Smooth muscle cell (in vitro differentiated cells): ENCODE results near the gene PALLD. TPM values are rescaled to one million over a fixed set of nuclear protein-coding genes. Genes with fewer than 3 reads are reported as not detected.
"Not testable (repeated sequence)": the region's sequence is repeated elsewhere in the genome, so short reads cannot be mapped to it uniquely, and the experiment has no call there.

ENCODE experiments used
- DNase-seq: peaks from one replicate; lab custom pipeline; 2025; ENCODE audit not compliant: unreplicated experiment; lab: John Stamatoyannopoulos, UW
- H2AFZ ChIP-seq: fragments of 200-600 bp; sonication (generic); 2 replicates; pipeline ENCODE4 v1.6.0; 2016; ENCODE audit warnings: antibody characterized with exemption, low read depth, mild to moderate bottlenecking
- H3F3A ChIP-seq: fragments of 200-600 bp; sonication (generic); 2 replicates; pipeline ENCODE4 v1.6.0; 2017; ENCODE audit warnings: antibody characterized with exemption, low read depth
- H3K27ac ChIP-seq: fragments of 200-600 bp; sonication (generic); 2 replicates; pipeline ENCODE4 v1.5.1; 2016; ENCODE audit warnings: low read depth, mild to moderate bottlenecking
- H3K27me3 ChIP-seq: fragments of 200-600 bp; sonication (generic); 2 replicates; pipeline ENCODE4 v1.6.1; 2016; ENCODE audit warnings: low read depth, mild to moderate bottlenecking
- H3K36me3 ChIP-seq: fragments of 200-600 bp; sonication (generic); 2 replicates; pipeline ENCODE4 v1.5.1; 2016; ENCODE audit warnings: low read depth
- H3K4me1 ChIP-seq: fragments of 200-600 bp; sonication (generic); 2 replicates; pipeline ENCODE4 v1.5.1; 2016; ENCODE audit warnings: low read depth
- H3K4me2 ChIP-seq: fragments of 200-600 bp; sonication (generic); 2 replicates; pipeline ENCODE4 v1.6.0; 2016; ENCODE audit warnings: mild to moderate bottlenecking
- H3K4me3 ChIP-seq: fragments of 200-600 bp; sonication (generic); 2 replicates; pipeline ENCODE4 v1.5.1; 2016; ENCODE audit warnings: mild to moderate bottlenecking
- H3K79me2 ChIP-seq: fragments of 200-600 bp; sonication (generic); 2 replicates; pipeline ENCODE4 v1.6.0; 2016; ENCODE audit warnings: low read depth, mild to moderate bottlenecking
- H3K9ac ChIP-seq: fragments of 200-600 bp; sonication (generic); 2 replicates; pipeline ENCODE4 v1.6.0; 2016; ENCODE audit warnings: low read depth
- H3K9me3 ChIP-seq: fragments of 200-600 bp; sonication (generic); replicated peaks from 2 replicates; pipeline ENCODE4 v1.5.1; 2016; ENCODE audit warnings: low read depth
- H4K20me1 ChIP-seq: fragments of 200-600 bp; sonication (generic); 2 replicates; pipeline ENCODE4 v1.6.0; 2016; ENCODE audit warnings: low read depth
- WGBS: methylation state at CpG from one replicate; pipeline ENCODE4 v1.1.7; 2016; ENCODE audit warnings: low lambda C conversion rate; 5-methylcytosine and 5-hydroxymethylcytosine counted together
- polyA plus RNA-seq: library from polyadenylated mRNA; unstranded; fragments of >200 nt; fragmentation: Nextera tagmentation; extraction: Ambion mirVana; gene quantifications from 2 replicates; pipeline ENCODE4 v1.2.1, GENCODE V29; 2016
- total RNA-seq: library from RNA; depleted of rRNA; stranded (reverse); fragments of >200 nt; gene quantifications from 2 replicates; pipeline ENCODE4 v1.2.3, GENCODE V29; 2014
- TF ChIP-seq, protein P1 (sequence below): fragments of 200-600 bp; sonication (generic); IDR thresholded peaks from 2 replicates; pipeline ENCODE4 v1.5.1; 2017; ENCODE audit warnings: borderline replicate concordance, mild to moderate bottlenecking, antibody characterized with exemption; ENCODE audit not compliant: insufficient read depth, poor library complexity, severe bottlenecking

The PALLD gene
- total and polyA plus RNA-seq, 2 experiments from 2014 or later, result 354 to 415 TPM

DNA sequence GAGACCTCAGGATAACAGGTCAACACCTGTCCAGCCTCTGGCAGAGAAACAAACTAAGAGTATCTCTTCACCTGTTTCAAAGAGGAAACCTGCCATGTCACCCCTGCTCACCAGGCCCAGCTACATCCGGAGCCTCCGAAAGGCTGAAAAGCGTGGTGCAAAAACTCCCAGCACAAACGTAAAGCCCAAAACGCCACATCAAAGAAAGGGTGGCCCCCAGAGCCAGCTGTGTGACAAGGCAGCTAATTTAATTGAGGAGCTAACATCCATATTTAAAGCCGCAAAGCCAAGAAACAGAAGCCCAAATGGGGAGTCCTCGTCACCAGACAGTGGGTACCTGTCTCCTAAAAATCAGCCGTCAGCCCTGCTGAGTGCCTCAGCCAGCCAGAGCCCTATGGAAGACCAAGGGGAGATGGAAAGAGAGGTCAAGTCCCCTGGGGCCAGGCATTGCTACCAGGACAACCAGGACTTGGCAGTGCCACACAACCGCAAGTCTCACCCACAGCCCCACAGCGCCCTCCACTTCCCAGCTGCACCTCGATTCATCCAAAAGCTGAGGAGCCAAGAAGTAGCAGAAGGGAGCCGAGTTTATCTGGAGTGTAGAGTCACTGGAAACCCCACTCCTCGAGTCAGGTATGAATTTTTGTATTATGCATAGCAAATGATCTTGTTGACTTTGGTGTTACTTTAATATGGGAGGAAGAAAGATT lies 15.1 kb downstream of the PALLD start:
- no peak overlapping the region for H3K9ac ChIP-seq
- no peaks in the 10 kb centered on the region for H4K20me1 ChIP-seq
- no peaks in the 10 kb centered on the region for H3K36me3 ChIP-seq
- no peaks in the 10 kb centered on the region for H3K4me1 ChIP-seq
- no peak for DNase-seq
- TF ChIP-seq, protein P1, sequence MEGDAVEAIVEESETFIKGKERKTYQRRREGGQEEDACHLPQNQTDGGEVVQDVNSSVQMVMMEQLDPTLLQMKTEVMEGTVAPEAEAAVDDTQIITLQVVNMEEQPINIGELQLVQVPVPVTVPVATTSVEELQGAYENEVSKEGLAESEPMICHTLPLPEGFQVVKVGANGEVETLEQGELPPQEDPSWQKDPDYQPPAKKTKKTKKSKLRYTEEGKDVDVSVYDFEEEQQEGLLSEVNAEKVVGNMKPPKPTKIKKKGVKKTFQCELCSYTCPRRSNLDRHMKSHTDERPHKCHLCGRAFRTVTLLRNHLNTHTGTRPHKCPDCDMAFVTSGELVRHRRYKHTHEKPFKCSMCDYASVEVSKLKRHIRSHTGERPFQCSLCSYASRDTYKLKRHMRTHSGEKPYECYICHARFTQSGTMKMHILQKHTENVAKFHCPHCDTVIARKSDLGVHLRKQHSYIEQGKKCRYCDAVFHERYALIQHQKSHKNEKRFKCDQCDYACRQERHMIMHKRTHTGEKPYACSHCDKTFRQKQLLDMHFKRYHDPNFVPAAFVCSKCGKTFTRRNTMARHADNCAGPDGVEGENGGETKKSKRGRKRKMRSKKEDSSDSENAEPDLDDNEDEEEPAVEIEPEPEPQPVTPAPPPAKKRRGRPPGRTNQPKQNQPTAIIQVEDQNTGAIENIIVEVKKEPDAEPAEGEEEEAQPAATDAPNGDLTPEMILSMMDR, result no peak
- H3K4me2 ChIP-seq, result no peak overlapping the region
- H3K4me3 ChIP-seq, result no peak overlapping the region
- H3K27ac ChIP-seq, result no peak overlapping the region
- H3K27me3 ChIP-seq, result no peaks in the 10 kb centered on the region
- 76% methylated on average over 13 of the region's 13 CpGs for WGBS
- H3F3A ChIP-seq, result no peaks in the 10 kb centered on the region
- peak overlapping the region; percentile 52 for H2AFZ ChIP-seq
- no peaks in the 10 kb centered on the region for H3K79me2 ChIP-seq
- H3K9me3 ChIP-seq, result no peaks in the 10 kb centered on the region

DNA sequence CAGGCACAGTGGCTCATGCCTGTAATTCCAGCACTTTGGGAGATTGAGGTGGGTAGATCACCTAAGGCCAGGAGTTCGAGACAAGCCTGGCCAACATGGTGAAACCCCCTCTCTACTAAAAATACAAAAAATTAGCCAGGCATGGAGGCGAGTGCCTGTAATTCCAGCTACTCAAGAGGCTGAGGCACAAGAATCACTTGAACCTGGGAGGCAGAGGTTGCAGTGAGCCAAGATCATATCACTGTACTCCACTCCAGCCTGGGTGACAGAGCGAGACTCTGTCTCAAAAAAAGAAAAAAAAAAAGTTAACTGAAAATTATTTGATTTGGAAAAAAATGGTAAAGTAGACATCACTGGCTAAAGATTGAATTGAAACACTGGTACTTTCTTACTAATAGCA lies 17.0 kb downstream of the PALLD start:
- H3K9ac ChIP-seq, H3K9me3 ChIP-seq, H3K4me2 ChIP-seq, H3K4me1 ChIP-seq, H4K20me1 ChIP-seq, H3F3A ChIP-seq, H3K27me3 ChIP-seq, H3K79me2 ChIP-seq, H3K27ac ChIP-seq, H3K4me3 ChIP-seq, DNase-seq, H2AFZ ChIP-seq, H3K36me3 ChIP-seq: not testable (repeated sequence)
- WGBS, result 84% methylated on average over 3 of the region's 3 CpGs

DNA sequence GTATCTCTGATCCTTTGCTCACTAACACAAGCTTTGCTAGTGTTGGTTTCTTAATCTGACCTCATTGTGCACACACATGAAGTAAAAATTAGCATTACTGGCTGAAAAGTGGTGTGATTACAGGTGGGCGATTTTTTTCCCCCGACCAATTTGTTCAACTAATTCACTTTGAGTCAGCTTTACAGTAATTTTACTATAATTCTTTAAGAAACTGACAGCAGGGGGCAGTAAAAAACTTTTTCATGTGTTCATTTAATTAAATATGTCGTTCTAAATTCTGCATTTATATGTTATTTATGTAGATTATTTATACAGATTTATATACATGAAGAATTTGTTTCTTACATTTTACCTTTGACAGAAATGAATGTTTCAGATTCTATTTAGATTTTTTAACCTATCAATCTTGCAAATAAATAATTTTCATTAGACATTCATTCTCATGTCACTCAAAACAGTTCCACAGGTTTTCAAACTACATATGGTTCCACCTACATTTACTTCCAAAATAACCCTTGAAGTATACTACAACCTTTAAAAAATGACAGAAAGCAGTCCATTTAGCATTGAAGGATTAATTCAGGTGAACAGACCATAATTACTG lies 17.5 kb downstream of the PALLD start:
- no peak overlapping the region for H3K4me3 ChIP-seq
- H3K79me2 ChIP-seq, result no peaks in the 10 kb centered on the region
- TF ChIP-seq, protein P1, result peak; percentile 52
- 39% methylated on average over 3 of the region's 3 CpGs for whole genome bisulfite sequencing
- H3K4me1 ChIP-seq, result no peaks in the 10 kb centered on the region
- H3K4me2 ChIP-seq, result peak overlapping the region; percentile 9
- peak overlapping the region; percentile 12 for H3K27ac ChIP-seq
- H3K9ac ChIP-seq, result no peak overlapping the region
- no peaks in the 10 kb centered on the region for H3K27me3 ChIP-seq
- H3F3A ChIP-seq, result no peaks in the 10 kb centered on the region
- DNase-seq, result no peak
- no peaks in the 10 kb centered on the region for H4K20me1 ChIP-seq
- H2AFZ ChIP-seq, result no peak overlapping the region
- H3K9me3 ChIP-seq, result no peaks in the 10 kb centered on the region
- no peaks in the 10 kb centered on the region for H3K36me3 ChIP-seq

DNA sequence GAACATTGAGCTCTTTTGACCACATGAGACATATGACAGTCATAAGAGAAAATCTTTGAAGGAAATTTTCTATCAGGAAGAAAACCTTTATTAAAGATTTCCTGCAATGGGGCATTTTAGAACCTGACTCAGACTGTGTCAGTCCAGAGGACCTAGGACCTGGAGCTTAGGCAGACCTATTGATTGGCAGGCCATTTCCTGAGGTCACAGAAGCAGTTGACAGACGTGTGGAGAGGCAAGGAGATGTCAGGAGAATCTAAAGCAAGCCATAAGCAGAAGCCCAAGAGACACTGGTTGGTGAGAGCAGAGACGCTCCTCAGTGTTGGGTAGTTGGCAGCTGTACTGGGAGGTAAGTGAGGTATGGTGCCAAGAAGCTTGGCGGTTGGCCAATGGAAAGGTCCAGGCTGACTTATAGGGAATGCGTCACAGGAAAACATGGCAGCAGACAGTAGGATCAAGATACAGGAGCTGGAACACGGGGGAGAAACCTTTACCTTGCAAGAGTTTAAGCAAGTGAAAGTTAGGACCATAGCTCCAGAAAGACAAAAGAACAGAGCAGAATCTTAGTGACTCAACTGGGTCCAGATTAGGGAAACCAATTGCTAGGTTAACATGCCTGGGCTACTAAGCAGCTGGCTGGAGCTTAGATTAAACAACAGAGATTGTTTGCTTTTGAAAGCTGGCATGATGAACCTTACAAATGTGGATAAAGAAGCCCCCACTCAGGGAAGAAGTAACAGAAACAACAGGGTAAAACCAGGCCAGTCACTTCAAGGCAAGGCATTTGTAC lies 18.6 kb downstream of the PALLD start:
- Histone ChIP-seq H2AFZ (no peak overlapping the region), H3K4me2 (peak overlapping the region; percentile 3), H4K20me1 (no peaks in the 10 kb centered on the region), H3K79me2 (no peaks in the 10 kb centered on the region), H3K4me1 (no peaks in the 10 kb centered on the region), H3K27me3 (no peaks in the 10 kb centered on the region), H3K4me3 (no peak overlapping the region), H3K9ac (no peak overlapping the region), H3F3A (no peaks in the 10 kb centered on the region), H3K36me3 (no peaks in the 10 kb centered on the region), H3K9me3 (no peaks in the 10 kb centered on the region), H3K27ac (peak overlapping the region; percentile 22)
- TF ChIP-seq, protein P1, result no peak
- 87% methylated on average over 5 of the region's 5 CpGs for WGBS
- DNase-seq, result no peak
